ENCODE measurements around the gene FANCG. TPM values are rescaled to one million over a fixed set of nuclear protein-coding genes. Genes with fewer than 3 reads are reported as not detected.

The FANCG gene
- total and polyA plus RNA-seq, 4 donors = 3.6 to 17.8 (median 12.5) TPM

DNA sequence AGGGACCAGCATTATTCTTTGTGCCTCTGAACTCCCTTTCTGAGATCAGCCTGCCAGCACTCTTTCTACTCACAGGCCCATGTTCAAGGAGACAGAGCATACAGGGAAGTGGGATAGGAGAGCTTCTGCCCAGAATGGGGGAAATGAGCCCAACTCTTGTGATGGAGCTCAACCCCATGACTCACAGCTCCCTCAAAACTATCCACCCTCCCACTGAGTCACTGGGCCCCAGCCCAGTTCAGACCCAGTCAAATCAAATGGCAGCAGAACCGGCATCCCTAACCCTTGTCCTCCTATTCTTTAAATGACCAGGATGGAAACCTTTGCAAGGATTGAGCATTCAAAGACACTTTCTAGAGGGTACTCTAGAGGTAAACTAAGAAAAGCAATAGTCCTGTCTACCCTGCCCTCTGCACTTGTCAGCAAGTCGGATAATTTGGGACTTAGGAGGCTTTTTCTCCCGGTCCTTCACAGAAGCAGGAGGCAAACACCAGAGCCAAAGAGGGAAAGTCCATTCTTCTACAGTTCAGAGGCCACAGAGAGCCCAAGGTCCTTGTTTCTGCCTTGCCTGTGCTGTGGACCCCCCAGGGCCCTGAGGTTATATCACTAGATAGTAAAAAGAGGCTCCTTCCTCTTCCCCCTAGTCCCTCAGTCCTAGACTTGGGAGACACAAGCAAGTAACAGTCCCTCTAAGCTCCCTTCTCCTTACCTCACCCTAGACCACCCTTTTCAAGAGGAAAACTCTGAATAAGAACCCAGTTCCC, 32.7 kb upstream of the FANCG start:
- peak; percentile 83 to 85 for DNase-seq
- 50 to 51% methylated on average over 3 of the region's 3 CpGs for WGBS, 2 donors

GRCh38 chr9:35111001-35111933, 31.5 kb upstream of the FANCG start:
- WGBS, 2 donors = 1% methylated on average over 50 to 57 of the region's 57 CpGs
- Histone ChIP-seq H3K9me3 (ENCODE audit: control insufficient read depth, low read length) (no peaks in the 10 kb centered on the region), H3K4me1 (ENCODE audit: control insufficient read depth in 1 of 2, insufficient read depth in 2 of 2, low read length in 2 of 2) (no peaks in the 10 kb centered on the region), H3K36me3 (ENCODE audit: control insufficient read depth in 1 of 2, insufficient read depth in 2 of 2, low read length in 1 of 2) (peaks cover 0 to 3% of the 10 kb centered on the region in 2 donors), H3K27ac (ENCODE audit: low read depth in 1 of 2, low read length in 2 of 2) (peak overlapping the region; percentile 70 to 97), H3K27me3 (ENCODE audit: control insufficient read depth in 1 of 2, insufficient read depth in 2 of 2, low read length in 1 of 2) (no peaks in the 10 kb centered on the region), H3K4me3 (ENCODE audit: low read length in 2 of 2) (peak overlapping the region; percentile 58 to 79)
- intact Hi-C loops (cut with DNase I) = loop anchor here in 1 of 2 donors (5.0 kb wide), 1 partner anchor 119 kb away; no protein-coding TSS in a partner anchor
- peak; percentile 88 for ATAC-seq (ENCODE audit: low FRiP score)
- DNase-seq = peak; percentile 99

More for the DNA sequence above, 32.7 kb upstream of the FANCG start:
- intact Hi-C loops (cut with DNase I) = loop anchor here in 1 of 2 donors (5.0 kb wide), 1 partner anchor 120 kb away; no protein-coding TSS in a partner anchor
- no peaks in the 10 kb centered on the region for H3K4me1 ChIP-seq (ENCODE audit: control insufficient read depth in 1 of 2, insufficient read depth in 2 of 2, low read length in 2 of 2)
- H3K27ac ChIP-seq (ENCODE audit: low read depth in 1 of 2, low read length in 2 of 2) = peak overlapping the region; percentile 35 to 93
- H3K27me3 ChIP-seq (ENCODE audit: control insufficient read depth in 1 of 2, insufficient read depth in 2 of 2, low read length in 1 of 2) = no peaks in the 10 kb centered on the region
- peaks cover 0 to 3% of the 10 kb centered on the region in 2 donors for H3K36me3 ChIP-seq (ENCODE audit: control insufficient read depth in 1 of 2, insufficient read depth in 2 of 2, low read length in 1 of 2)
- no peak overlapping the region for H3K4me3 ChIP-seq (ENCODE audit: low read length in 2 of 2)
- H3K9me3 ChIP-seq (ENCODE audit: control insufficient read depth, low read length) = no peaks in the 10 kb centered on the region
- no peak for ATAC-seq (ENCODE audit: low FRiP score)

DNA sequence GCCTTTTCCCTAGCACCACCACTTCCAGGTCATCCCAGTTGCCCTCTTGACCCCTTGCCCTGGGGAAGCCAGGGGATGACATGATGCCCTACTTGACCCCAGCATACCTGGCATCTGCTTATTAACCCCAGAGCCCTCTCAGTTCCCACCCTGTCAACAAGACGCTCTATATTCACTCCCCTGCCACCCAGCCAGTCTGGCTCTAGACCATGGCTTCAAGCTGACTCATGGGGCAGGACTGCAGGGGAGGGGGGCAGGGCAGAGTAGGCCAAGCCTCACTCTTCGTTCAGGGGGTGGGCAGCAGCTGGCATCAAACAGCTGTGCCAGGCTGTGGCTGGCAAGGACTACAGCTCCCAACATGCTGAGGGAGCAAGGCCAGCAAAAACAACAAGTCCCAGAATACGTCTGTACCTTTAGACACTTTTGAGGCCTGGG, 30.6 kb upstream of the FANCG start:
- no peaks in the 10 kb centered on the region for H3K9me3 ChIP-seq (ENCODE audit: control insufficient read depth, low read length)
- H3K27ac ChIP-seq (ENCODE audit: low read depth in 1 of 2, low read length in 2 of 2) = peak overlapping the region in 1 of 2 donors; percentile 97
- DNase-seq (peak; percentile 85 to 92), ATAC-seq (ENCODE audit: low FRiP score) (no peak)
- no peaks in the 10 kb centered on the region for H3K27me3 ChIP-seq (ENCODE audit: control insufficient read depth in 1 of 2, insufficient read depth in 2 of 2, low read length in 1 of 2)
- WGBS, 2 donors = 0 to 2% methylated on average over 3 of the region's 3 CpGs
- H3K36me3 ChIP-seq (ENCODE audit: control insufficient read depth in 1 of 2, insufficient read depth in 2 of 2, low read length in 1 of 2) = peaks cover 0 to 7% of the 10 kb centered on the region in 2 donors
- intact Hi-C loops (cut with DNase I) = loop anchor here in 1 of 2 donors (5.0 kb wide), 1 partner anchor 118 kb away; no protein-coding TSS in a partner anchor
- peak overlapping the region; percentile 58 to 79 for H3K4me3 ChIP-seq (ENCODE audit: low read length in 2 of 2)
- H3K4me1 ChIP-seq (ENCODE audit: control insufficient read depth in 1 of 2, insufficient read depth in 2 of 2, low read length in 2 of 2) = no peaks in the 10 kb centered on the region

DNA sequence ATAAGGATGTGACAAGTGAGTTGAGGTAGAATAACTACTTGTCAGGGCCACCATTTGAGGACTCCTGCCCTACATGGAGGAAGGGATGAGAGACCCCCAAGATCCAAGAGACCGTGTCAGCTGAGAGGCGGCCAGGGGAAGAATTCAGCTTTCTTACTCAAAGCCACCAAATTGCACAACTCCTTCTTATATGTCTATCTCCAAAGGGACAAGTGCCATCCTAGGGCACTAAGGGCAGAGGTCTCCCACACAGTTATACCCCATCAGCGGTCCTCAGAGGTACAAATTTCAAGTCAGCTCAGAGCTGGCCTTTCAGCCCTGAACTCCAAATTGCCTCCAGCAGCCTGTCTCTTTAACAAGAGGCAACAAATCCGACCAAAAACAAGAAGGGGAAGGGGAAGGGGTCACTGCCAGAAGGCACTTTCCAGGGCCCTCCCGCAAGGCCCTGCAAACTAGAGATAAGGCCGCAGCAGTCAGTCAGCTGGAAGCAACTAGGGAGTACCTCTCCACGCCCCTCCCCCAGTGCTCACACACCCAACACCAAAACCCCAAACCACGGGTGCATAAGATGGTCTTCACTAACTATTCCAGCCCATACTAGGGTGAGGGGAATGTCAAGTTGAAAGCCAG, 29.3 kb upstream of the FANCG start:
- Histone ChIP-seq H3K36me3 (ENCODE audit: control insufficient read depth in 1 of 2, insufficient read depth in 2 of 2, low read length in 1 of 2) (peaks cover 0 to 7% of the 10 kb centered on the region in 2 donors), H3K27ac (ENCODE audit: low read depth in 1 of 2, low read length in 2 of 2) (peak overlapping the region in 1 of 2 donors; percentile 27), H3K4me3 (ENCODE audit: low read length in 2 of 2) (no peak overlapping the region), H3K27me3 (ENCODE audit: control insufficient read depth in 1 of 2, insufficient read depth in 2 of 2, low read length in 1 of 2) (no peaks in the 10 kb centered on the region), H3K9me3 (ENCODE audit: control insufficient read depth, low read length) (no peaks in the 10 kb centered on the region), H3K4me1 (ENCODE audit: control insufficient read depth in 1 of 2, insufficient read depth in 2 of 2, low read length in 2 of 2) (no peaks in the 10 kb centered on the region)
- intact Hi-C loops (cut with DNase I) = no loop called here
- ATAC-seq (ENCODE audit: low FRiP score) = no peak
- 53 to 54% methylated on average over 8 of the region's 8 CpGs for WGBS, 2 donors
- DNase-seq = no peak

DNA sequence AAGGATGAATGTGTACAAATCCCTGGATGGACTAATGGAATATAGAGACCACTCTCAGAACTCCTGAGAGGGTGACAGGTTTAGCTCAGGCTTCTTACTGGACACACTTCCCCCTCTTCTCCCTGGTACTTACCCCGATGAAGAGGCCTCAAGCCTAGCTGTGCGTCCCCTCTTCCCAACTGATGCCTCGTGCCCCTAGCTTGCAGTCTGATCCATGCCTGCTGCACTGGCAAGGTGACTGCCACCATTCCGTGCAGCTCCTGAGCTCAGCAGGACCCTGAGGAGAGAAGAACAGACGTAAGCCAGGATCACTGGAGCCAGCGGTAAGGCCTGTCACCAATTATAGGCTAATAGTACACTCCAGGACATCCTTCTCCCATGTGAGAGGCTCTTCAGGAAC, 28.7 kb upstream of the FANCG start:
- Histone ChIP-seq H3K27ac (ENCODE audit: low read depth in 1 of 2, low read length in 2 of 2) (no peak overlapping the region), H3K9me3 (ENCODE audit: control insufficient read depth, low read length) (no peaks in the 10 kb centered on the region), H3K36me3 (ENCODE audit: control insufficient read depth in 1 of 2, insufficient read depth in 2 of 2, low read length in 1 of 2) (peaks cover 0 to 7% of the 10 kb centered on the region in 2 donors), H3K4me3 (ENCODE audit: low read length in 2 of 2) (no peak overlapping the region), H3K27me3 (ENCODE audit: control insufficient read depth in 1 of 2, insufficient read depth in 2 of 2, low read length in 1 of 2) (no peaks in the 10 kb centered on the region), H3K4me1 (ENCODE audit: control insufficient read depth in 1 of 2, insufficient read depth in 2 of 2, low read length in 2 of 2) (no peaks in the 10 kb centered on the region)
- DNase-seq = no peak
- 87% methylated on average over 6 of the region's 6 CpGs for WGBS, 2 donors
- intact Hi-C loops (cut with DNase I) = no loop called here
- no peak for ATAC-seq (ENCODE audit: low FRiP score)

DNA sequence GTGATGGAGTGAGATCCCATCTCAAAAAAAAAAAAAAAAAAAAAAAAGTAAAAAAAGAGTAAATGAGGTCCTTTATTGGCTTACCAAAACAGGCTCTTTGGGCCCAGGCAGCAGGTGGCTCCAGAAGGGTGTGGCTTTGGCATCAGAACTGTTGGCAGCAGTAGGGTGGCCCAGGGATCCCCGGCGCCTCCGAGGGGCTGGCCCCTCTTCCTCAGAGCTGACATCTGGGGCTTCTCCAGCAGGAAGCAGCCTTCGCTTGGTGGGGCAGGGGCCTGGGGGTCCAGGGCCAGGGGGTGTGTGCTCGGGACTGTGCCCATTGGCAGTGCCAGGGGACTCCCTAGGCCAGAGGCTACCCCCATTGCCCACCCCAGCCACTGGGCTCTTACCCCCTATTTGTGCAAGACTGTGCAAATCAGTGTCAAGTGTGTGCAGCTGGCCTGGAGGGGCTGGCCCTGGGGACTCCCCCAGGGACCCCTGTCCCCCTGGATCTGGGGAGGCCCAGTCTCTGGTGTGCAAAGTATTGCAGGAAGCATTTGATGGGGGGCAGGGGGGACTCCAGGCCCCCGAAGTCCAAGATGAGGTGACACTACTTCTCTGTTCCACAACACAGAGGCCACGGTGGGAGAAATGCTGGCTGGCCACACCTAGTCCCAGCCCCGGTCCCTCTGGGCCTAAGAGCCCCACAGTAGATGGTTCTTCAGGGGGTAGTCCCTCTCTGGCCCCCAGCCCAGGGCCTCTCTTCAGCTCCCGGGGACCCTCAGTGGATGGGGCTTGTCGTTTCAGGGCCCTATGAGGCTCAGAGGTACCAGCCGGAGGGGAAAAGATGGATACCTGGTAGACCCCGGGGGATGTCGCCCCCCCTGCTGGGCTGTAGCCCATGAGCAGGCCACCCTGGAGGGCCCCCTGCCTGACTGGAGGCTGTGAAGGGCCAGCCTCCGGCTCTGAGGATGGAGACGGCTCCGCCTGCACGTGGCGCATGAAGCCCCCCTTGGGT, 27.9 kb upstream of the FANCG start:
- intact Hi-C loops (cut with DNase I) = no loop called here
- Histone ChIP-seq H3K36me3 (ENCODE audit: control insufficient read depth in 1 of 2, insufficient read depth in 2 of 2, low read length in 1 of 2) (peaks cover 0 to 7% of the 10 kb centered on the region in 2 donors), H3K9me3 (ENCODE audit: control insufficient read depth, low read length) (no peaks in the 10 kb centered on the region), H3K27me3 (ENCODE audit: control insufficient read depth in 1 of 2, insufficient read depth in 2 of 2, low read length in 1 of 2) (no peaks in the 10 kb centered on the region), H3K27ac (ENCODE audit: low read depth in 1 of 2, low read length in 2 of 2) (no peak overlapping the region), H3K4me3 (ENCODE audit: low read length in 2 of 2) (no peak overlapping the region), H3K4me1 (ENCODE audit: control insufficient read depth in 1 of 2, insufficient read depth in 2 of 2, low read length in 2 of 2) (no peaks in the 10 kb centered on the region)
- no peak for ATAC-seq (ENCODE audit: low FRiP score)
- 69 to 78% methylated on average over 18 of the region's 18 CpGs for WGBS, 2 donors
- no peak for DNase-seq

DNA sequence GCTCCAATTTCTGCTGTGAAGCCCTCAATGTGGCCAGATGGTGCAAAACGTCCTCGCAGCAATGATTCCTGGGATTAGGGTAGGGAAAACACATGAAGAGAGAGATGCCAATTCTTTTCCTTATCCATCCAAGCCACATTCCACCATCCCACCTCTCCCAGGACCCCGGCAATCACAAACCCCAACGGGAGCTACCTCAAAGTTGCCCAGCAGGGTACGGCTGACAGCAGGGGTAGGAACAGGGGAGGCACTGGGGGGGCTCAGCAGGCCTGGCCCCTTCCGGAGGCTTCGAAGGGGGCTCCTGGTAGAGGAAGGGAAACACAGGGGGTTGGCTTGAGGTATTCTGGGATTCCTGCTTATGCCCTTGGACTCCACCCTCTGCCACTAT, 26.6 kb upstream of the FANCG start:
- DNase-seq (no peak), ATAC-seq (ENCODE audit: low FRiP score) (no peak)
- intact Hi-C loops (cut with DNase I) = no loop called here
- no peaks in the 10 kb centered on the region for H3K27me3 ChIP-seq (ENCODE audit: control insufficient read depth in 1 of 2, insufficient read depth in 2 of 2, low read length in 1 of 2)
- no peaks in the 10 kb centered on the region for H3K9me3 ChIP-seq (ENCODE audit: control insufficient read depth, low read length)
- H3K36me3 ChIP-seq (ENCODE audit: control insufficient read depth in 1 of 2, insufficient read depth in 2 of 2, low read length in 1 of 2) = peaks cover 0 to 7% of the 10 kb centered on the region in 2 donors
- 83 to 85% methylated on average over 7 of the region's 7 CpGs for WGBS, 2 donors
- H3K27ac ChIP-seq (ENCODE audit: low read depth in 1 of 2, low read length in 2 of 2) = no peak overlapping the region
- H3K4me1 ChIP-seq (ENCODE audit: control insufficient read depth in 1 of 2, insufficient read depth in 2 of 2, low read length in 2 of 2) = no peaks in the 10 kb centered on the region
- no peak overlapping the region for H3K4me3 ChIP-seq (ENCODE audit: low read length in 2 of 2)

Measured in aorta (tissue), 5 donors.